Stimulated activated naive CD8-positive, alpha-beta T cell treated with anti-CD3 and anti-CD28 coated beads, Interleukin-15, amount 100 ng/mL, for 72 hours (primary cell): ENCODE data around the gene OTP.
A peak's percentile ranks its signal among the peaks of the same experiment; 100 is the strongest.

Experiments used
- ATAC-seq: fragments of 150-1000 bp; cut with Tn5 transposase; 2 replicates; pipeline ENCODE4 v1.10.0; 2021; ENCODE audit warnings: mild to moderate bottlenecking, moderate library complexity
- DNase-seq, 2 donors: peaks; one replicate each; pipeline ENCODE4 v3.0.0; 2021 to 2022
- H3K27ac Mint-ChIP-seq, 2 donors: one replicate each; pipeline ENCODE4 v1.8.0; 2022; ENCODE audit warnings: mild to moderate bottlenecking in 2 of 2, mixed read lengths in 2 of 2, moderate library complexity in 2 of 2
- H3K27me3 Mint-ChIP-seq: one replicate; pipeline ENCODE4 v1.8.0; 2022; ENCODE audit warnings: mixed read lengths
- H3K4me1 Mint-ChIP-seq: one replicate; pipeline ENCODE4 v1.8.0; 2022; ENCODE audit warnings: mild to moderate bottlenecking, mixed read lengths
- H3K4me3 Mint-ChIP-seq, 2 donors: one replicate each; pipeline ENCODE4 v1.8.0; 2022; ENCODE audit warnings: mild to moderate bottlenecking in 2 of 2, mixed read lengths in 2 of 2, moderate library complexity in 1 of 2
- H3K9me3 Mint-ChIP-seq, 2 donors: one replicate each; pipeline ENCODE4 v1.8.0; 2022; ENCODE audit warnings: mixed read lengths in 2 of 2

Gene OTP

GRCh38 chr5:77637998-77638762 is at the start of gene OTP:
Gene OTP, minus strand, starts transcription at chr5:77638713. Its CDS starts 164 bp downstream, at chr5:77638549.
- peak within 1 kb of the TSS in 1 of 2 donors; percentile 90 for H3K27ac Mint-ChIP-seq
- DNase-seq (no peak), ATAC-seq (no peak)
- H3K4me1 Mint-ChIP-seq: peaks cover 48% of the 10 kb centered on the region
- H3K27me3 Mint-ChIP-seq: peaks cover 82% of the 10 kb centered on the region
- peak within 1 kb of the TSS; percentile 66 for H3K4me3 Mint-ChIP-seq
- H3K9me3 Mint-ChIP-seq: peaks cover 0 to 20% of the 10 kb centered on the region in 2 donors

- no peaks in the 10 kb centered on the region for H3K4me1 Mint-ChIP-seq
- no peaks in the 10 kb centered on the region for H3K9me3 Mint-ChIP-seq
- H3K4me3 Mint-ChIP-seq: no peak overlapping the region
- no peak for DNase-seq
- no peak for ATAC-seq
- H3K27ac Mint-ChIP-seq: no peak overlapping the region
- H3K27me3 Mint-ChIP-seq: peaks cover 29% of the 10 kb centered on the region
Observed at GRCh38 chr5:77683171-77683732, 44.7 kb upstream of the OTP start.

- Mint-ChIP-seq H3K4me3 (no peak overlapping the region), H3K27ac (no peak overlapping the region), H3K4me1 (no peaks in the 10 kb centered on the region), H3K9me3 (peaks cover 11 to 16% of the 10 kb centered on the region in 2 donors), H3K27me3 (peaks cover 39% of the 10 kb centered on the region)
- DNase-seq: no peak
- ATAC-seq: no peak
Observed at GRCh38 chr5:77670526-77670925, 32.0 kb upstream of the OTP start.

- no peak overlapping the region for H3K27ac Mint-ChIP-seq
- H3K4me1 Mint-ChIP-seq: no peaks in the 10 kb centered on the region
- ATAC-seq (no peak), DNase-seq (no peak)
- no peak overlapping the region for H3K4me3 Mint-ChIP-seq
- H3K27me3 Mint-ChIP-seq: peaks cover 32% of the 10 kb centered on the region
- H3K9me3 Mint-ChIP-seq: peaks cover 6 to 7% of the 10 kb centered on the region in 2 donors
Observed at GRCh38 chr5:77669677-77670076, 31.2 kb upstream of the OTP start.

GRCh38 chr5:77663090-77663863 is 24.8 kb upstream of the OTP start:
- no peak overlapping the region for H3K27ac Mint-ChIP-seq
- DNase-seq (no peak), ATAC-seq (no peak)
- peaks cover 34% of the 10 kb centered on the region for H3K27me3 Mint-ChIP-seq
- H3K4me3 Mint-ChIP-seq: no peak overlapping the region
- no peaks in the 10 kb centered on the region for H3K4me1 Mint-ChIP-seq
- H3K9me3 Mint-ChIP-seq: no peaks in the 10 kb centered on the region

GRCh38 chr5:77662635-77663034 is 24.1 kb upstream of the OTP start:
- peaks cover 40% of the 10 kb centered on the region for H3K27me3 Mint-ChIP-seq
- H3K4me1 Mint-ChIP-seq: no peaks in the 10 kb centered on the region
- peak; percentile 61 for ATAC-seq
- H3K9me3 Mint-ChIP-seq: no peaks in the 10 kb centered on the region
- no peak overlapping the region for H3K4me3 Mint-ChIP-seq
- no peak for DNase-seq
- H3K27ac Mint-ChIP-seq: no peak overlapping the region

GRCh38 chr5:77658662-77659061 is 20.1 kb upstream of the OTP start:
- Mint-ChIP-seq H3K27me3 (peaks cover 75% of the 10 kb centered on the region), H3K4me3 (no peak overlapping the region)

DNA sequence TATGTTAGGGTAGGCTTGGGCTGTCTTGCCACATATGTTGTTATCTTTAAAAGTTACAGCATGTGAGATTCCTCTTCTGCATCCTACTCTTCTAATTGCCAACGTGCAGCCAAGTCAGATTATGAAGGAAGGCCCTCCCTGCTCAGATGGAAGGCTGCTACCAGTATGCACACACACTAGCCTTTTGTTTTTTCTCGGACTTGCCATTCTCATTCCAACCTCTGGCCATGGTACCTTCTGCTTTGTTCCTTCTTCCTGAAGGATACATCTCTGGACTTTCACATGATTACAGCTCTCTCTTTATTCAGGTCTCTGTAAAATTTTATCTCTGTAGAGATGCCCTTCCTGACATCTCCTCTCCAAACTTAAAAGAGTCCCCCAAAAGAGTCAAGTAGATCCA is 12.8 kb upstream of the OTP start:
- Mint-ChIP-seq H3K4me3 (no peak overlapping the region), H3K27me3 (peaks cover 89% of the 10 kb centered on the region), H3K4me1 (no peaks in the 10 kb centered on the region), H3K27ac (peak overlapping the region in 1 of 2 donors; percentile 49), H3K9me3 (peaks cover 5 to 11% of the 10 kb centered on the region in 2 donors)
- DNase-seq (no peak), ATAC-seq (no peak)

More at GRCh38 chr5:77658662-77659061, 20.1 kb upstream of the OTP start:
- ATAC-seq (no peak), DNase-seq (no peak)
- H3K4me1 Mint-ChIP-seq: no peaks in the 10 kb centered on the region
- H3K9me3 Mint-ChIP-seq: no peaks in the 10 kb centered on the region
- H3K27ac Mint-ChIP-seq: no peak overlapping the region

DNA sequence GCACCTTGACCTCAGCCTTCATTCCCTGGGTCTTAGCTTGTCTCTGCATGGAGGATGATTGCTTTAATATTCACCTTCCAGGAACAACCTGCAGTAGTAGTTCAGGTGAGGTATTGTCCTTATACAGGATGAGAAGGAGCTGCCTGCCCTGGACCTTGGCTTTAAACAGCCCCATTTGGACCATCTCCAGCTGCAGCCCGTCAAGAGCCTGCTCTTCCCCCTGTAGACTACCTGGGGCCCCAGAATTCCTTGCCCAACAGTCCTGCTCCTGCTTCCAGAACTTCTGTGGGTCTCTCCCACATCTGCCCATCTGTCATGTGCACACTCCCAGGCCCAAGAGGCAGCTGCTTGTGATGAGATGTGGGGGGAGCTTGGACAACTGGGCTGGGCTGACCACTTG is 12.2 kb upstream of the OTP start:
- peaks cover 89% of the 10 kb centered on the region for H3K27me3 Mint-ChIP-seq
- ATAC-seq: no peak
- H3K4me3 Mint-ChIP-seq: no peak overlapping the region

DNA sequence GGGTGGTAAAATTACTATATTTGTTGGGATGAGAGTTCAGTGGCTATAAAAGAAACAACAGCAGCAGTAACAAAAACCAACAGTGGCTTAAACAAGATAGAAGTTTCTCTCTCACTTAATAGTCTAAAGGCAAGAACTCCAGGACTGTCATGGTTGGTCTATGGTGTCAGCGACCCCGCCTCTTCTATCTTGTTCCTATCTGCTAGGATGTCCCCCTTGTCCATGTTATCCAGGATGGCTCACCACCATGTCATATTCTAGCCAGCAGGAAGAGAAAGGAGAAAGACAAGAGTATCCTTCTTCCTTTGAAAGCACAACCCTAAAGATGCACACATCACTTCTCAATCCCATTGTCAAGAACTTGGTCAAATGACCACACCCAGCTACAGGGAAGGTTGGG is 11.3 kb upstream of the OTP start:
- H3K27me3 Mint-ChIP-seq: peaks cover 91% of the 10 kb centered on the region
- H3K4me3 Mint-ChIP-seq: no peak overlapping the region
- no peak overlapping the region for H3K27ac Mint-ChIP-seq
- H3K9me3 Mint-ChIP-seq: peaks cover 5 to 11% of the 10 kb centered on the region in 2 donors
- ATAC-seq: no peak
- DNase-seq: no peak
- H3K4me1 Mint-ChIP-seq: peaks cover 4% of the 10 kb centered on the region

More for the DNA sequence above, 12.2 kb upstream of the OTP start:
- Mint-ChIP-seq H3K4me1 (no peaks in the 10 kb centered on the region), H3K9me3 (peaks cover 5 to 11% of the 10 kb centered on the region in 2 donors), H3K27ac (no peak overlapping the region)
- no peak for DNase-seq

GRCh38 chr5:77645995-77646639 is 7.6 kb upstream of the OTP start:
- peak overlapping the region in 1 of 2 donors; percentile 29 for H3K4me3 Mint-ChIP-seq
- ATAC-seq (no peak), DNase-seq (no peak)
- no peak overlapping the region for H3K27ac Mint-ChIP-seq
- H3K4me1 Mint-ChIP-seq: peaks cover 27% of the 10 kb centered on the region
- H3K27me3 Mint-ChIP-seq: peaks cover 98% of the 10 kb centered on the region
- H3K9me3 Mint-ChIP-seq: peaks cover 5 to 11% of the 10 kb centered on the region in 2 donors

DNA sequence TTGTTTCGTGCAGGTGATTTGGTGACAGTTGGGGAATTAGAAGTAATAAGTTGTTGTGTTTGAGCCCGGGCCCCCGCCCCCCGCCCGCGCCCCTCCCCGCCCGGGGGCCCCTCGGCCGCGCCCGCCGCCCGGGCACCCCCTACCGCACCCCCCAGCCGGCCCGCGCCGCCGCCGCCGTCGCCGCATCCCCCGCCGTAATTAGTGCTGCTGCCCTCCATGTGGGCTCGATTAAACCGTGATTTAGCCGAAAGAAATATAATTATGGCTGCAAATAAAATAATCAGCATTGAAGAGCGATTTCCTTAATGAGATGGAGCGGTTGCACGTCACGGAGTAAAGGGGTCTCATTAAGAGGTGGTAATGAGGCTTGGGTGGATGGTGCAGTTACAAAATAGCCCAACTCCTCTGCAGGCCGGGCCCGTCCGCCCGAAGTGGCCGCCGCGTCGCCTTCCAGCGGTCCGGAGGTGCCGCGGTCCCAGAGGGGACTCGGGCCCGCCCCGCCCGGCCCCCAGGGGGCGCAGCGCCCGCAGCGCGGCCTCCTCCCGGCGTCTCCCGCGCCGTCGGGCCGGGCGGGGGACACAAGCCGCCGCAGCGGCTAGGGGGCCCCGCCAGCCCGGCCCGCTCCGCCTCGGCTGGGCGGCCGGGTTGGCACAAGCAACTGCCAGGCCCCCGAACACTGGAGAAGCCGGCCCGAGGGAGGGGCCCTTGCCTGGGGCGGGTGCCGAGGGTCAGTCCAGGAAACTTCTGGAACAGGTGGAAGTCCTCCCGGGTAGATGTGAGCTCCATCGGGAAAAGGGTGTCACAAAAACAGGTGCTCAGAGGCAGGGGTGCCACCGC is 6.9 kb upstream of the OTP start:
- peaks cover 98% of the 10 kb centered on the region for H3K27me3 Mint-ChIP-seq
- ATAC-seq (peak; percentile 89), DNase-seq (peak; percentile 37 to 56)
- peak overlapping the region; percentile 50 to 76 for H3K4me3 Mint-ChIP-seq
- no peak overlapping the region for H3K27ac Mint-ChIP-seq
- H3K4me1 Mint-ChIP-seq: peaks cover 34% of the 10 kb centered on the region
- peaks cover 5 to 17% of the 10 kb centered on the region in 2 donors for H3K9me3 Mint-ChIP-seq

GRCh38 chr5:77644371-77645157 is 6.1 kb upstream of the OTP start:
- H3K27me3 Mint-ChIP-seq: peaks cover 98% of the 10 kb centered on the region
- no peak overlapping the region for H3K27ac Mint-ChIP-seq
- peaks cover 5 to 18% of the 10 kb centered on the region in 2 donors for H3K9me3 Mint-ChIP-seq
- ATAC-seq (no peak), DNase-seq (no peak)
- H3K4me3 Mint-ChIP-seq: peak overlapping the region; percentile 48 to 76
- H3K4me1 Mint-ChIP-seq: peaks cover 39% of the 10 kb centered on the region
